Gastrocnemius medialis (tissue), 4 donors: ENCODE measurements around the gene FZD4. TPM values are rescaled to one million over a fixed set of nuclear protein-coding genes. Genes with fewer than 3 reads are reported as not detected.

Experiments used
- ATAC-seq, 2 donors: fragments of 150-250 bp; one replicate each; pipeline ENCODE4 v1.9.1; 2016
- DNase-seq, 2 donors: peaks; one replicate each; pipeline ENCODE4 v3.0.0-alpha.2; 2019
- H3K27ac ChIP-seq, 4 donors: fragments of 200-600 bp; sonication (generic); 1 replicate in 1 of 4; 2 replicates in 3 of 4; pipeline ENCODE4 v1.5.1; 2016 to 2018; ENCODE audit warnings: mild to moderate bottlenecking in 2 of 4, moderate library complexity in 1 of 4
- H3K27me3 ChIP-seq, 3 donors: fragments of 200-600 bp; sonication (generic) in 2 of 3; 1 replicate in 1 of 3; 2 replicates in 2 of 3; pipeline versions ENCODE4 v1.5.1 to v1.6.0; 2016 to 2019; ENCODE audit warnings: mild to moderate bottlenecking in 1 of 3, moderate library complexity in 1 of 3
- H3K36me3 ChIP-seq, 2 donors: fragments of 200-600 bp; sonication (generic) in 1 of 2; one replicate each; pipeline ENCODE4 v1.5.1; 2017 to 2018
- H3K4me1 ChIP-seq, 2 donors: fragments of 200-600 bp; sonication (generic) in 1 of 2; one replicate each; pipeline ENCODE4 v1.5.1; 2016 to 2017; ENCODE audit warnings: mild to moderate bottlenecking in 2 of 2
- H3K4me3 ChIP-seq, 4 donors: fragments of 200-600 bp; sonication (generic) in 3 of 4; 1 replicate in 1 of 4; 2 replicates in 3 of 4; pipeline ENCODE4 v1.5.1; 2016 to 2019; ENCODE audit warnings: mild to moderate bottlenecking in 2 of 4
- H3K9me3 ChIP-seq, 3 donors: fragments of 200-600 bp; sonication (generic) in 2 of 3; 1 replicate in 1 of 3; 2 replicates in 2 of 3; pipeline ENCODE4 v1.5.1; 2016 to 2019
- CTCF ChIP-seq, 5 experiments: fragments of 450-650 bp in 3 of 5; fragments of 200-600 bp in 2 of 5; sonication (generic) in 2 of 5; IDR thresholded peaks in 4 of 5; conservative IDR thresholded peaks in 1 of 5; 1 replicate in 4 of 5; 2 replicates in 1 of 5; pipeline ENCODE4 v1.5.1; 2016 to 2019; ENCODE audit warnings: antibody characterized with exemption in 5 of 5, mild to moderate bottlenecking in 3 of 5, moderate library complexity in 3 of 5
- POLR2A ChIP-seq, 2 donors: fragments of 450-650 bp; IDR thresholded peaks; one replicate each; pipeline ENCODE4 v1.6.1; 2017; ENCODE audit warnings: antibody characterized with exemption in 2 of 2, mild to moderate bottlenecking in 2 of 2, moderate library complexity in 2 of 2
- in situ Hi-C, 4 donors: fragments of 200-750 bp; cut with MboI; loops; one replicate each; pipeline versions ENCODE4 v1.15.0 to v1.8.0; 2017; ENCODE audit warnings: low sequenced_read_pairs in 4 of 4
- intact Hi-C: fragments of 100-400 bp; cut with DNase I; formaldehyde crosslinking; loops from one replicate; pipeline ENCODE4 v1.15.1; 2023; ENCODE audit warnings: low total_unique reads
- total RNA-seq, 4 donors: library from RNA; depleted of rRNA; stranded (reverse); fragments of >200 nt; gene quantifications; one replicate each; pipeline versions ENCODE4 v1.1.0 to v1.2.3, GENCODE V29; 2016

Gene FZD4
- total RNA-seq, 4 donors from 2014 or later, result 31.7 to 52.2 (median 39.1) TPM

DNA sequence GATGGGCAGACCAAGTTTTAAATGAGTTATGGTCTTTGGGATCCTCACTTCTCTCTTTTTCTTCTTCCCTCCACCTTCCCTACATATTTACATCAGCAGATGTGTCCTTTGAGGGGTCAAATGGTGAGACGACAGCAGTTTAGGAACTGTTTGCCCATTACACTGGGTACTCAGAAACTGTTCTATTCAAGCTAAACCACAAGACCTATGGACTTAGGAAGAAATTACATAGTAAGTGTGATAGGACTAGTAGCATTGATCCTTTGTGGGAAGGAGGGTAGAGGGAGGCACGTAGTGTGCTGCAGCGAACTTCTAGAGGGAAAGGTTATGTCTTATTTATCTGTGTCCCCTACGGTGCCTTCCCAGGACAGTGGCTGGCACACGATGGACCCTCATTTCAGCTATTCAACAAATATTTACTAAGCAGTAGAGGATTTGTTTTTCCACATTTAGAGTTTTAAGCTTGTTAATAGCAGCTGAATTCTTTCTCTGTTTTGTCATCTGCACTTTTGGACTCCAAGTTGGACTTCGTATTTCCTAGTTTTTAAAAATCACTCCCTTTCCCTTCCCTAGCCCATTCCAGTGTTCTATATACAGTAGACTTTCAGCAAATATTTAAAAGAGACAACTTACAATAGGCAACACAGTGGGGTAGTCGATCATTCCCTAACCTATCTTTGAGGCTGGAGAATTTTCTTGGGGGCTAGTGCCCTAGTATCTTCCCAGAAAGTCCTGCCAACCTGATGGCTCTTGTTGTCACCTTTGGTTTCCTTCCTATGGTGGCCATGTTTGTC is 13.9 kb downstream of the FZD4 start:
- in situ Hi-C loops, result loop anchor here in 3 of 4 donors (5.0 kb wide), 3 partner anchors 336 to 351 kb away; no protein-coding TSS in a partner anchor
- DNase-seq, result no peak
- H3K9me3 ChIP-seq, result no peaks in the 10 kb centered on the region
- no peak for ATAC-seq
- TF ChIP-seq POLR2A (IDR thresholded peaks at IDR 0.05) (no peak), CTCF (IDR thresholded peaks at IDR 0.05 in 4 of 5, conservative IDR thresholded peaks at IDR 0.05 in 1 of 5) (no peak)
- intact Hi-C loops, result loop anchor here (5.0 kb wide), 1 partner anchor 96 kb away; the partner anchor contains the start of gene TMEM135
- H3K36me3 ChIP-seq, result no peaks in the 10 kb centered on the region
- peak overlapping the region in 1 of 4 donors; percentile 47 for H3K4me3 ChIP-seq
- H3K27me3 ChIP-seq, result no peaks in the 10 kb centered on the region
- H3K27ac ChIP-seq, result peak overlapping the region; percentile 74 to 85 (median 82)
- peaks cover 54 to 61% of the 10 kb centered on the region in 2 donors for H3K4me1 ChIP-seq

GRCh38 chr11:86940122-86940777 is 14.9 kb downstream of the FZD4 start:
- peak overlapping the region; percentile 74 to 85 (median 82) for H3K27ac ChIP-seq
- H3K4me1 ChIP-seq, result peaks cover 44 to 51% of the 10 kb centered on the region in 2 donors
- TF ChIP-seq POLR2A (IDR thresholded peaks at IDR 0.05) (no peak), CTCF (IDR thresholded peaks at IDR 0.05 in 4 of 5, conservative IDR thresholded peaks at IDR 0.05 in 1 of 5) (peak in 1 of 5 experiments; percentile 8)
- peak; percentile 52 to 80 for DNase-seq
- ATAC-seq, result peak; percentile 92 to 98
- no peaks in the 10 kb centered on the region for H3K27me3 ChIP-seq
- H3K9me3 ChIP-seq, result no peaks in the 10 kb centered on the region
- H3K4me3 ChIP-seq, result peak overlapping the region; percentile 30 to 54 (median 44)
- no peaks in the 10 kb centered on the region for H3K36me3 ChIP-seq
- in situ Hi-C loops (loop anchor here in 3 of 4 donors (5.0 kb wide), 3 partner anchors 337 to 352 kb away; no protein-coding TSS in a partner anchor), intact Hi-C loops (loop anchor here (5.0 kb wide), 1 partner anchor 97 kb away; the partner anchor contains the start of gene TMEM135)

GRCh38 chr11:86938900-86939880 is 16.0 kb downstream of the FZD4 start:
- Histone ChIP-seq H3K4me1 (peaks cover 47 to 50% of the 10 kb centered on the region in 2 donors), H3K9me3 (no peaks in the 10 kb centered on the region), H3K27ac (peak overlapping the region; percentile 74 to 85 (median 82)), H3K36me3 (no peaks in the 10 kb centered on the region), H3K4me3 (peak overlapping the region in 2 of 4 donors; percentile 40 to 54), H3K27me3 (no peaks in the 10 kb centered on the region)
- TF ChIP-seq CTCF (IDR thresholded peaks at IDR 0.05 in 4 of 5, conservative IDR thresholded peaks at IDR 0.05 in 1 of 5), result peak; percentile 63 to 77 (median 68)
- no peak for TF ChIP-seq POLR2A (IDR thresholded peaks at IDR 0.05)
- DNase-seq (no peak), ATAC-seq (peak in 1 of 2 donors; percentile 33)
- intact Hi-C loops (loop anchor here (1.0 kb wide), 1 partner anchor 351 kb away; no protein-coding TSS in a partner anchor), in situ Hi-C loops (loop anchor here in 3 of 4 donors (5.0 to 10.0 kb wide), 2 partner anchors 353 to 486 kb away; no protein-coding TSS in a partner anchor)
